GM21786 (cell line): ENCODE data around the gene XPC.

ENCODE experiments used
- ATAC-seq: cut with Tn5 transposase; IDR thresholded peaks from one replicate; pipeline ENCODE4 v1.9.1; 2021; ENCODE audit not compliant: unreplicated experiment

Gene XPC

DNA sequence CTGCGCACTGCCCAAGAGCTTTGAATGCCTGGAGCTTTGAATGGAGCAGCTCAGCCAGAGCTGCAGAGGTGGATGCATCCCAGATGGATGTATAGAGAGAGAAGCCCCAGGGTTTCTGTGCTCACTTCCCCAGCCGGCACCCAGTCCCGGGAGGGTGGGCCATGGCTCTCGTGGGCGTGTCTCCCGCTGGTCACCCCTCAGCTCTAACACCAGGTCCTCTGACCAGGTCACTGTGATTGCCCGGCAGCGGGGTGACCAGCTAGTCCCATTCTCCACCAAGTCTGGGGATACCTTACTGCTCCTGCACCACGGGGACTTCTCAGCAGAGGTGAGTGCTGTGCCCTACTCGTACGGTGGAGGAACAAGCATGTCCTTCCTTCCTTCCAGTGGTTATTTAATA lies 42.8 kb downstream of the XPC start:
- no peak for ATAC-seq

DNA sequence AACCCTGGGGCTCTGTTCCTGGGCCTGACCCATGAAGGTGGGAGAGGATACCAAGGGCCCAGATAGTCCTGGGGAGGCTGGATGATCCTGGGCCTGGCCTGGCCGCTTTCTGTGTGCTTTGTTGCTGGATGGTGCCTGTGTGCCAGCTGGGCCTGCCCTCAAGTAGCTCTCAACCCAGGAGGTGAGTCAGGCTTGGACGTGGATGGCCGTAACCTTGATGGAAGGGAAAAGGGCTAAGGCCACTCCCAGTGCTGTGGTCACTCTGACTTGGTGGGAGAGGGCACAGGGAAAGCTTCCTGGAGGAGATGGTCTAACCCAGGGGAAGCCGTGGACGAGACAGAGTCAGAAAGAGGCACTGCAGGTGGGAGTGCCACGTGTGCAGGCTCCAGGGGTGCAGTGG lies 44.1 kb downstream of the XPC start:
- ATAC-seq = no peak

DNA sequence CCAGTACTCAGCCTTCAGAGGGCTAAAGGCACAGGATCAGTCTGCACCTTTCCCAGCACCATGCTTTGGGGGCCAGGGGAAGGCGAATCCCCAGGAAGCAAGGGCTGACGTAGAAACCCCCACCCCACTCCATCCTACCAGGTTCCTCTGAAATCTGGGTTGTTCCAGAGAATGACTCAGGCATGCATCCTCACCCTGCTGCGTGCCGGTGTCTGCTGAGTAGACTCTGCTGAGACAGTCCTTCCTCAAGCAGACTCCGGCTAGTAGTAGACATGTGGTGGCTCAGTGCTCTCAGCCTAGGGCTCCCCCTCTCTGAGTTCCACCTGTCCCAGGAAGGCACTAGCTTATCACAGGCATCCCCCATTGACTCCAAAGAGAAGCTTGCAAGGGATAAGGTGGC lies 44.5 kb downstream of the XPC start:
- no peak for ATAC-seq

DNA sequence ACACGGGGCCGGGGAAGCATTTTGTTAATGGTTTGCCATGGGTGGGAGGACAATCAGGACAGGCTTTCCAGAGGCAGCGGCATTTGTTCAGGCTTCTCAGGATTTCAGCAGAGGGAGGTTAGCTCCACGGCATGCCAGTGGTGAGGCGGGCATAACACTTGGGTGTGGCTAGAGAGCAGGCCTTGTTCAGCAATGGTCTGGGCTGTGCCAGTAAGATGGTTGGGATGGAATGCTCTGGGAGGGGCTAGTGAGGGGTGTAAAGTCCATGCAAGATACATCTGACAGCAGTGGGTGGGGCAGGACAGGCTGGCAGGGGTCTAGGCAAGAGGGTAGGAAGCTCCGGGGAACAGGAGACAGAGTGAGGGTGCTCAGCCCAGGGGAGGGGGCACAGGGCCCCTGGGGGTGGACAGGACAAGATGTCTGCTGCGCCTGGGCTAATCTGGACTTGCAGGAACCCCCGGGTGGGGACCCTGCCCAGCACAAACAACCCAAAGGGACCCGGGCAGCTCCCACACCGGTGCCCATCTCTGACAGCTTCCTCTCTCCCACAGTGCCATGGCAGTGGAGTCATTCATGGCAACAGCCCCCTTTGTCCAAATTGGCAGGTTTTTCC lies 45.1 kb downstream of the XPC start:
- ATAC-seq = no peak

DNA sequence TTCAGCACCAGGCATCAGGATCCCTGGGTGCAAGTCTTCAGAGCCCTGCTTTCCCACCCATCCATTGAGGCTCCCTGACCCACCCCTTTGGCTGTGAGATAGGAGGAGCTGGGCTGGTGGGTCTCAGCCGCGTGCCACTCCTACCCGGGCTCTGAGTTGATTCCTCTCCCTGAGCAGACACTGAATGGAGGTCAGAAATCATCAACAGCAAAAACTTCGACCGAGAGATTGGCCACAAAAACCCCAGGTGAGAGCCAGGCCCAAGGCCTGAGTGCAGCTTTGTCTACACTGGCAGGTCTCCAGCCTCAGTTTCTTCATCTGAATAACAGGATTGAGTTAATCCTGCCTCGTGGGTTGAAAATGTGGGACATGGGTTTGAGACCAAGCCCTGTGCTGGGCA lies 45.7 kb downstream of the XPC start:
- no peak for ATAC-seq

DNA sequence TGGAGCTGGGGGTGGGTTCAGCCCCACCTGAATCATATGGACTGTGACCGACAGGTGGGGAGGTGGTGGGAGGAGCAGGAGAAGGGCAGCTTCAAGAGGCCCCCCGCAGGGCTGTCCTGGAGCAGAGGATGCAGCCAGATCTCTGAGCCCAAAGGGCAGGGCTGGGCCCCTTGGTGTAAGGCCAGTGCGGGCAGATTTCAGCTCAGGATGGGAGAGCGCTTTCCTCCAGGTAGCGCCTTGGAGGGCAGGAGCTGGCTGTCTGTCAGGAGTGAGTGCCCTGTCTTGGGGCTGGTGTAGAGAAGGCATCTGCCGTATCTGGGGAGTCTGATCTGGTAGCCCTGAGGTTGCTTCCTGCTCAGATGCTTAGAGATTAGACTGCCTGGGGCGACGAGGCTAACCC lies 46.3 kb downstream of the XPC start:
- no peak for ATAC-seq

DNA sequence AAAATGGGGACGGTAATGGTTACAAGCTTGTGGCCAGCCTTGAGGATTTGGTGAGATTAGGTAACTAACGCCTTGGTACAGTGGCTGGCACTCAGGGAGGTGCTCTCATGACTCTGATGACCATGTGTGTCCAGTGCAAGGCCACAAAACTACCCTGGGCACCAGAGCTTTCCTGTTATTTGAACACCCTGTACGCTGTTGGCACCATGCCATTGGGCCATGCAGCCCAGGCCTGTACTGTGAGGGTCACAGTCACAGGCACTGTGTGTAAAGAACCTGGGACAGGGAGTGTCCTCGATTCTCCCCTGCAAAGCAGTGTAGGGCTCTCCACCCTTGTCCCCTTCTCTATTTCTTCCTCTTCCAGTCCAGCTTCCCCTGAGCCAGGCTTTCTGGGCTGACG lies 47.3 kb downstream of the XPC start:
- ATAC-seq = no peak

DNA sequence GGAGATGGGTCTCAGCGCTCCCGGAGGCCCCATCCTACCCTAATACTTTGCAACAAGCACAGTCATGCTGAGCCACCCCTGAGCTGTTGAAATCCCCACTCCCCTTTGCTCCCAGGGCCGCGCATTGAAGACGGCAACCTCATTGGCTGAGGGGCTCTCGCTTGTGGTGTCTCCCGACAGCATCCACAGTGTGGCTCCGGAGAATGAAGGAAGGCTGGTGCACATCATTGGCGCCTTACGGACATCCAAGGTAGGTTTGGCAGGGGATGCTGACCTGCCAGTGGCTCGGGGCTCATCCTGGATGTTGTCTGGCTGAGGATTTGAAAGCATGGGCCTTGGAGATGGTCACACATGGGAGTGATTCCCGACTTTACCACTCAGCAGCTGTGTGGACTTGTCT lies 47.7 kb downstream of the XPC start:
- no peak for ATAC-seq

DNA sequence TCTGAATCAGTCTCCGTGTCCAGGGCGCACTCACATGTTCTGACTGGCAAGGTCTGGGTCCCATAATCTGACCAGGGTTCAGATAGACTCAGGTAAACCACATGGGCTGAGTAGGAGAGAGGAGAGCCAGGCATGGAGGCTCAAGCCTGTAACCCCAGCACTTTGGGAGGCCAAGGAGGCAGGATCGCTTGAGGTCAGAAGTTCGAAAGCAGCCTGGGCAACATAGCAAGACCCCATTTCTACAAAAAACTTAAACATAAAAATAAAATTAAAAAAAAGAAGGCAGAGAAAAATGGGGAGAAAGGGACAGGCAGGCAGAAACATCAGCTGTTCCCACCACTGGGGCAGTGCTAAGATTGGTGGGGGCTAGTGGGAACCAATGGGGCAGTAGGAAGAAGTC lies 48.2 kb downstream of the XPC start:
- ATAC-seq = no peak

DNA sequence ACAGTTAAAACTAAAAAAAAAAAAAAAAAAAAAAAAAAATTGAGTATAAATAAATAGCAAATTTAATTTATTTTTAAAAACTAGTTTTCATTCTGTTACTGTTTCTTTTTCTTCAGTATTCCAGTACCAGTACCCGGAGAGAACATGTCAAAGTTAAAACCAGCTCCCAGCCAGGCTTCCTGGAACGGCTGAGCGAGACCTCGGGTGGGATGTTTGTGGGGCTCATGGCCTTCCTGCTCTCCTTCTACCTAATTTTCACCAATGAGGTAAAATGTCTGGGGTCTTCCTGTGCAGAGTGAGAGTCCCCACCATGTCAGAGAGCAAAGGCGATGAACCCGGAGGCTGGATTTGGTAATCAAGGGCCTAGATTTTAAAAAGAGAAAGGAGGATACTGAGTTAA lies 49.1 kb downstream of the XPC start:
- no peak for ATAC-seq

DNA sequence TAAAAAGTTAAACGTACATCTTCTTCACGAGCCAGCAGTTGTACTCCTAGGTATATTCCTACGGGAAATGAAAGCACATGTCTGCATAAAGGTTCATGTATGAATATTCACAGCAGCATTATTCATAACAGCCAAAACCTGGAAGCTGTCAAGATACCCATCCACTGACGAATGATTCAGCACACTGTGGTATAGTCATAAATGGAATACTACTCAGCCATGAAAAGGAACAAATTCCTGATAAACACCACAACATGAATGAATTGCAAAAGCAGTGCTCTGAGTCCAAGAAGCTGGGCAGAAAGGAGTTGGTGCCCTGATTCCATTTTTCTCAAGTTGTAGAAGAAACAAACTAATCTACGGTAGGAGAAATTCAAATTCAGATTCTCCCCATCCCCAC lies 49.7 kb downstream of the XPC start:
- no peak for ATAC-seq

DNA sequence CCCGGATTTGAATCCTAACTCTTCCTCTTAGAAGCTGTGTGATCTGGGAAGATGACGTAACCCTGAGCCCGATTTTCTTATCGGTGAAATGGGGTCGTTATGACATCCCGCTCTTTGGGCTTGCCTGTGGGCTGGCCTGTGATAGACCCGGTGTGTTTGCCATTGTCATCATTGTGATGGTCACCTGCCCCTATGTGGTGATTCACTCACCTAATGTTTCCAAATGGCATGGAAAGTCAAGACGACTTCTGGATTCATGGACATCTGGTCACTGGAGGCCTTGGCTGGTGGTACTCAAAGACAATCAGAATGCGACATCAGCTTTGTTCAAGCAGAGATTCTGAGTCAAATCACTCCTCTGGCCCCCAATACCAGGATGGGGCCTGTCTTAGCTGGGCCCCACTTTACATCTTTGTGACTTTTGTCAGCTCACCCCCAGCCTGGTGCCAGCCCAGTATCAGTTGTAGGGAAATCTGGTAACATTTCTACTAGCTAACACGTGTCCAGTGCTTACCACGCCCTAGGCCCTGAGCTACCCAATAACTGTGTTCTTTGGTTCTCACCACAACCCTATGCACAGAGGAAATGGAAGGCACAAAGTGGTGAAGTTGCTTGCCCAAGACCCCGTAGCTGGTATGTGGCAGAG lies 50.8 kb downstream of the XPC start:
- ATAC-seq = no peak

DNA sequence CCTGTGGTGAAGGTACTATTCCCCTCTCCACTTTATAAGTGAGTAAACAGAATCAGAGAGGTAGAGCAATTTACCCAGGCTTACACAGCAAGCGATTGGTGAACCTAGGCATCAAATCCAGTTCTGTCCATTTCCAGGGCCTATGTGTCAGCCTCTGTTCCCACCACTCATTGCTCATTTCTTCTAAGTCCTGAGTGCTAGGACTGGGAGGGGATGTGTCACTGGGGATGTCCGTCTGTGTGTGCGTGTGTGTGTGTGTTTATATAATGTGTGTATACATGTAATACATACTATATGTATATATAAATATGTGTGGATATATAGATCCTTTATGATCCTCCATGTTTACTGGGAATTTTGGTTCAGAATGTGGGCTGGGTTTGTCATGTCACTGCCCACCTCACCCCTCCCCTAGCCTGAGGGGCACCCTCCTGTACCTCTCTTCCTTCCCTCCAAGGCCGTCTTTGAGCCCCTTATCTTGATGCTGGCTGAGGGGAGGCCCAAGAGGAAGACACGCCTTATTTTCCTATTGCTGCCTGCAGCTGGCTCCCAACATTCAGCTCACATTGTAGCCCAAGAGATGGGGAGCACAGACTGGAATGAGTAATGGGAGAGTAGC lies 51.4 kb downstream of the XPC start:
- ATAC-seq = no peak

DNA sequence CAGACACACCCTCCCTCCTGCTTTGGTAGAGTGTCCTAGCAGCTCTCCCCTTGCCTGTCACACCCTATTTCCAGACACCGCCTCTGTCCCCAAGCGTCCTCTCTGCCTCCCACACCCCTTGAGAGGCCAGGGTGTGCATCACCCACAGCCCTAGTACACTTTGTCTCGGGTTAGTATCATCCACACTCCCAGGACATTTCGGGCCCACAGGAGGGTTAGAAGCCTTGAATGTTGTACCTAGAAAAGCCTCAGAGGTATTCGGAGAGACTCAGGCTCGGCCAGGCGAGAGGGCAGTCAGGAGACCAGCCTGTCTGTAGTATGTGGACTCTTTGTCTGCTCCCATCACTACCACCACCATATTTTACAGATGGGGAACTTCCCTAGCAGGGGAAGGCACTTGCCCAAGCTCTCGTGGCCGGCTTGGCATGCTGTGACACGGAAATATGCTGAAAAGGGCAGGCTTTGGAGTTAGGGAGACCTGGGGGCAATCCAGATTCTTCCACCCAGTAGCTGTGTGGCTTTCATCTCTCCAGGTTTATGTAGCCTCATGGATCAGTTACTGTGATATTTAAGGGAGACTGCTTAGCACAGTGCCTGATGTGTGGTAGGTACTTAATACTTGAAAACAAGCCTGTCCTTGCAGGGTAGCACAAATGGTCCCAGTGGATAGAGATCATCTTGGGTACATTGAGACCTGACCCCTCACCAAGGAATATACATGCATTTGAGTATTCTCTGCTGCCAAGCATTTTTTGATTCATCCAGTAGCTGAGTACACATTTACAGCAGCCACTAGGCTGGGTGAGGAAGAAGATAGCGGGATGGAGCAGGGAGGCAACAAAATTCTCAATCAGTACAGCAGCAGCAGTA lies 52.1 kb downstream of the XPC start:
- no peak for ATAC-seq

DNA sequence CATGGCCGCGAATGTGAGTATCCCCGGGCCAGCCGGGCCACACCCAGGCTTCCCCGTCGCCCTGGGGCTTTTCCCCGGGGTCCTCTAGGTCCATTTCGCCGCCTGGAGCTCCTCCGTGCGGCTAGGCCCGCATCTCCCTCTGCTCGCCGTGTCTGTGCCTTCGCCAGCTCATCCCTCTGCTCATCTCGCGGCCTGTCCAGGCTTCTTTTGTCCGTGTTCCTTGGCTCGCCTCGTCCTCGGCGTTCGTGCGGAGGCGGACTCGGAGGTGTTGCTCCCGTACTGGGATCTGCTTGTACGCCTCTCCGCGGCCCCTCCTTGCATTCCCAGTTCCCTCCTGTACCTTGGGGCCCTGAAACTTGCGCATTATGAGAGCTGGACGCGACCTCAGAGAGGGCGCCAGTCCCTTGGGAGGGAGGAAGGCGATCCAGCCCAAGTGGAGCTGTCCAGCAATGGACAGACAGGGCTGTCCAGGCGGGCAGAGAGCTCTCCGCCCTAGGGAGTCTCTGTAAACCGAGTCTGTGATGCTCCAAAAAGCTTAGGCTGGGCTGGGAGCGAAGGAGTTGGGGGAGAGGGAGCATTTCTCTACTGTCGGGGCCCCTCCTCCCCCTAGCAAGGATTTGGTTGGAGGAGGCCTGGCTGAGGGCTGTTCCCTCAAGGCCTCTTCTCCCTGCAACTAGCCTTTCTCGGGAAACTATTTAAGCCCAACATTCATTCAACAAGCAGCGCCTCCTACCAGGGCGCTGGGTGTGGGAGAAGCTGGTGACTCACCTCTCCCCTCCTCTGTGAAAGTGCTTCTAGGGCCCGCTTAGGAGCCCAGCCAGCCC lies 53.0 kb downstream of the XPC start:
- ATAC-seq = peak; percentile 21

DNA sequence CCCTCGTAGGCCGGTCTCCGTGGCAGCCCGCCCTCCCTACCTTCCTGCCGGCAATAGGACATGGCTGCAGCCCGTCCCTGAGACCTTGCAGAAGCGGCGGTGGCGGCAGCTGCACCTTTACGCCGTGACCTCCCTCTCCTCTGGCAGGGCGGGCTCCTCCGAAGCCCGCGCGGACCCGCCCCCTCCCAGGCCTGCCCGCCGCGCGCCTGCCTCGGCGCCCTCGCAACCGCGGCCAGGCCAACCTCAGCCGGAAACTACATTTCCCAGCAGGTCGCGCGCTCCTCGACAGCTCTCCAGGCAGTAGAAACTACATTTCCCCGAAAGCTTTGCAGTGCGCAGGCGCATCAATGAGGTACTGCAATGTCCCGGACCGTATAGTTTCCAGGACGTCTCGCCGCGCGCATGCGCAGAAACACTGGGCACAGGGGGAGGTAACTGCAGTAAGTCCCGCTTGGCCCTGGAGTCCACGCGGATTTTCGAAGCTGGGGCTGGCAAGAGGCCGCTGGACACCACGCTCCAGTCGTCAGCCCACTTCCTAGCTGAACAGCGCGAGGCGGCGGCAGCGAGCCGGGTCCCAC lies 53.7 kb downstream of the XPC start, which contains the start of the genes CHCHD4 and TMEM43:
TSS of gene CHCHD4 (minus strand) at position 256 of the 578 bp plus-strand sequence. CDS start at position 62, 194 bp downstream.
TSS of gene TMEM43 (plus strand) at position 438 of the 578 bp plus-strand sequence. CDS start 142 bp downstream, outside the sequence.
- ATAC-seq = peak; percentile 84

DNA sequence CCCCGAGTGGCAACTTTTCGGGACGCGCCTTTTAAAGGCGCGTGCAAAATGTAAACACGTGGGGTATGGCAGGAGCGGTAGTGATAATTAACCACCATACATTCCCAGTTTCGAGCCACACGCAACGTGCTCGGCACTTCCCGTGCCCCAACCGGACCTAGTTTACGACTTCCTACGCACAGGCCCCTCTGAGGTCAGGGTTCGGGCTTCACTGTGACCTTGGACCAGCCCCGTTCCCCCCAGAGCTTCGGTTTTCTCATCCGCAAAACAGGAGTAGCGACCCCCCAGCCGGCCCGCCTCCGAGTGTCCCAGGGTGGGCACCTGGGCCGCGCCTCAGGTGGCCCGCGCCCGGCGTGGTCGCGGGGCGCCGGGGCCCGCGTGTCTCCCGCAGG lies 54.2 kb downstream of the XPC start:
- ATAC-seq = peak; percentile 52

DNA sequence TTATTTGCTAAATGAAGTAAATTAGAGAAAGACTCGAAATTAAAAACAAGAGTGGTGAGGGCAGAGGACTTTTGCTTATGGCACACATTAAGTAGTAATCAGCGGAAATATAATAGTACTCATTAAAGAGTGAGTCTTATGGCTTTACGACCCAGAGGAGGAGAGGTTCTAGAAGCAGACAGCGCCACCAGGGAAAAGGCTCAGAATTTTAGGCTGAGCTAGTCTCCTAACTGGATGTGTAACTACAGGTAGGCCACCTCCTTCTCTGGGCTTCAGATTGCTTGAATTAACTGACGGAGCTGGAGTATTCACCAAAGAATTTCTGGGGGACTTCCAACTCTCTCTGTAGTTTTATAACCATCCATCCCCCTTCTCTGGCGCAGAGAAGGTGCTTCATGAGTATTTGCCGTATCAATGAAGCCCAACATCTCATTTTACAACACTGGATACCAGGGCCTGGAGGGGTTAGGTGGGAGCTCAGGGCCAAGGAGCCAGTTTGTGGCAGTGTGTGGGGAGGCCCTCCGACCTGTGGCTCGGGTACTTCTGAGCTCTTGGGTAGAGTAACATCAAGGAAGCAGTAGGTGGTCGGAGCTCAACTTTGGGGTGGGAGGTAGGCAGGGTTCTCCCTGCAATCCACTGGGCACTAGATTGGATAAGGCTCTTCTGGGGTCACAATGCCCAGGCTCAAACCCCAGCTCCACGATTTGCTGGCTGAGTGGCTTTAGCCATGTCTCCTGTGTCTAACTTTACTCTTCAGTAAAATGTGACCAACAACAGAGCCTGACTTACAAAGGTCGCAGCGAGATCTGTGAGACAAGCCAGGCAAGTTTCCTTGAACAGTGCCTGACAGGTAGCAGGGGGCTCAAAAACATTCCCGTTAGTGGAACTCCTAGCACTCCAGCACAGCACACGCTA lies 54.8 kb downstream of the XPC start:
- no peak for ATAC-seq

DNA sequence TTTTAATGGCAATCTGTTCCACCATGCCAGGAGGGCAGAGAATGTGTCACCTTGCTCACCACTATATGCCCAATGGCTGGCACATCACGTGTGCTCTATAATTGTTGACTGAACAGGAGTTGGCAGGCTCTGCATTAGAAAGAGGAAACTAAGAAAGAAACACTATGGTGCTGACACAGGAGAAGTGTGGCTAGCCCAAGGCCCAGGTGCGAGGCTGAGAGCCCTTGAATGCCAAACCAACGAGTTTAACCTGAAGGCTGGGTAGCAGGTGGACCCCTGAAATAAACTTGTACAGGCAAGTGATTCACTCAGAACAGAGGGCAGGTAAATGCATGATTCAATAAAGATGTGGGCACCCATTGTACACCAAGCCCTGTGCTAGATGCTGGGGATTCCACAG lies 56.1 kb downstream of the XPC start:
- ATAC-seq = no peak
